Cardiac fibroblast (primary cell): ENCODE results near the gene THBD.

Source experiments
- DNase-seq, 2 donors: peaks; one replicate each; pipeline versions ENCODE4 v3.0.0 to v3.0.0-alpha.2; 2010; ENCODE audit warnings: low read depth in 2 of 2
- H3K4me3 ChIP-seq, 2 donors: replicated peaks in 1 of 2; 1 replicate in 1 of 2; 2 replicates in 1 of 2; pipeline ENCODE4 v1.5.1; 2011; ENCODE audit warnings: low read depth in 2 of 2, low read length in 2 of 2, mild to moderate bottlenecking in 2 of 2, moderate library complexity in 1 of 2
- TF ChIP-seq, protein P1 (sequence below): IDR thresholded peaks from one replicate; pipeline ENCODE4 v1.5.1; 2011; ENCODE audit warnings: low read depth, mild to moderate bottlenecking, low read length, inconsistent platforms

The THBD gene

DNA sequence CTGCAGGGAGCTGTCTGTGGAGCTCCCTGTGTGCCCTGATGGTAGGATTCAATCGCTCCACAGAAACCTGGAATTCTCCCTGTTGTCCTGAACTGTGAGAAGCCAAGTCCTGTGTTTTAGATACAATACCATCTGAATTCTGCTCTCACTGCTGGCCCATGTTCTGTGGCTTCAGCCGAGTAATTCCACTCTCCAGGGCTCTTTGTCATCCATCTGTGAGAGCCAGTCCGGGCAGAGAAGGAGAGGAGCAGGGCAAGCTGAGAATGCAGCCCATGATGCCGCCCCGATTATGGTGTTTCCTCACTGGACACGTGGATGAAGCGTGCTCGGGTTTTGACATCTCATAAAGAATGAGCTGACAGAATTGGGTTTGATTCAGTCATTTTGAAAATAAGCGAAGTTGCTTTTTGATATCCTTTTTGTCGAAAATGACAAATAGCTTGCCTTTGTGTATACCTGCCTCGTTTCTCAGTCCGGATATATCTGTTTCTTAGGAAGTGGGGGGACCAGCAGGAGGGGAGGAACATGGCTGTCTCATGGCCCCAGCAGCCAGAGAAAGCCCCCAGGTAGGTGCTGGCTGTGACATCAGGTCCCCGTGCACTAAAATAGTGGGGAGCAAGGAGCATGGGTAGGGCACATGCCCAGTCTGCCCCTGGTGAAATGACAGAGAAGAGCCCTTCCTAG, 44.9 kb upstream of the THBD start:
- no peak for DNase-seq
- TF ChIP-seq, protein P1, sequence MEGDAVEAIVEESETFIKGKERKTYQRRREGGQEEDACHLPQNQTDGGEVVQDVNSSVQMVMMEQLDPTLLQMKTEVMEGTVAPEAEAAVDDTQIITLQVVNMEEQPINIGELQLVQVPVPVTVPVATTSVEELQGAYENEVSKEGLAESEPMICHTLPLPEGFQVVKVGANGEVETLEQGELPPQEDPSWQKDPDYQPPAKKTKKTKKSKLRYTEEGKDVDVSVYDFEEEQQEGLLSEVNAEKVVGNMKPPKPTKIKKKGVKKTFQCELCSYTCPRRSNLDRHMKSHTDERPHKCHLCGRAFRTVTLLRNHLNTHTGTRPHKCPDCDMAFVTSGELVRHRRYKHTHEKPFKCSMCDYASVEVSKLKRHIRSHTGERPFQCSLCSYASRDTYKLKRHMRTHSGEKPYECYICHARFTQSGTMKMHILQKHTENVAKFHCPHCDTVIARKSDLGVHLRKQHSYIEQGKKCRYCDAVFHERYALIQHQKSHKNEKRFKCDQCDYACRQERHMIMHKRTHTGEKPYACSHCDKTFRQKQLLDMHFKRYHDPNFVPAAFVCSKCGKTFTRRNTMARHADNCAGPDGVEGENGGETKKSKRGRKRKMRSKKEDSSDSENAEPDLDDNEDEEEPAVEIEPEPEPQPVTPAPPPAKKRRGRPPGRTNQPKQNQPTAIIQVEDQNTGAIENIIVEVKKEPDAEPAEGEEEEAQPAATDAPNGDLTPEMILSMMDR: no peak
- H3K4me3 ChIP-seq: no peak overlapping the region

DNA sequence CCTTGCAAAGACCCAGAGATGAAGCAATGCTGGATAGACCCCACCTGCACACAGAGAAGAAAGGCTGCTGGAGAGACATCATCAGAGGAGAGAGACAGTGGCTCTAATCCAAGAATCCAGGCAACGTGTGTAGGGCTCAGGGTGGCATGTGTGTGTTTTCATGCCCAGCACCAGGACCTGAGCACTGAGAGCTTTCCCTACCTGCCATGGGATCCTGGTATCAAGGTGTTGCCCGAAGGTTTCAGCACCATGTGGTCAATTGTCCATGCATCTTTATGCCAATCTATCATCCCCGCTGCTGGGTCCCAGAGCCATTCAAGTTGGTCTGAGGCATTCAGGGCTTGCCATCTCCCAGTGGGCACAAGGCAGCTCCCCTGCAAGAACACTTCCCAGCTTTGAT, 44.1 kb upstream of the THBD start:
- no peak for DNase-seq
- no peak overlapping the region for H3K4me3 ChIP-seq
- TF ChIP-seq, protein P1: no peak

DNA sequence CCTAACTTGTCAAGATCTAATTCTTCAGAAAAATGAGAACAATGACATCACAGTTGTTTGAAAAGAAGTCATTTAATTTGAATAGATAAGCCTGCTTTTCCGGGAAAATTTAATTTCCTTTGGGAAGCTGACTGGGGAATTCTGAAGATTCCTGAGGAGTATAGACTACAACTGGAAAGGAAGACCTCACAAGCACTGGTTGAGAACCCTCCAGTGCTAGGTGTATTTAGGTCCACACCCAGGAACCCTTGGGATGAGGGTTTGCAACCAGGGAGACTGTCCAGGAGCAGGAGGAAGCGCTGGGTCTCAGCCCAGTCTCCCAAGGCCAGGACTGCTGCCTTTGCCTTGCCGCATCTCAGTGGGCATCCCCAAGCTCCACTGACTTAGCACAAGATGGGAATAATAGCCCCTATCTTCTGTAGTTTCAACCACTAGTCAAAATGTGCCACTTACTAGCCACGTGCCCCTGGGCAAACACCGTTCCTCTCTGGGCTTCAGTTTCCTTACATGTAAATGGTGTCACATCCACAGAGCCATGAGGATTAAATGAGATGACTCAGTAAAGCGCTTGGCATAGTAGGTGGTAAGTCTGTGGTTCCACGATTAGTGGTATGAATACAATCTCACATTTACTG, 43.5 kb upstream of the THBD start:
- TF ChIP-seq, protein P1: no peak
- DNase-seq: no peak
- H3K4me3 ChIP-seq: no peak overlapping the region

DNA sequence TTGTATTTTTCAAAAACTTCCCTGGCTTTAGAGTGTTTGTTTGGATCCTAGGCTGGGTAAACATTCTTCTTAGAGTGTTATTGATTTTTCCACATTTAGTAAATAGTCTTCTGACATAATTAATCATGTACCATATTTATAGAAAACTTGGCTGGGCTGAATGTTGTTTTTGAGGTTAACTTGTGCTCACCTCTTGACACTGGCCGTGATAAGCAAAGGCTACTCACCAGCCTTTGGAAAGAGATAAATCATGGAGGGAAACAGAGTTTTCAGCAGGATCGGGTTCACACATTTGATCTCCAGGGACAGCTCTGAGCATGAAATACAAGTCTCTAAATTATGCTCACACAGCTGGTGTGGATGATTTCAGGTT, 42.9 kb upstream of the THBD start:
- TF ChIP-seq, protein P1: no peak

DNA sequence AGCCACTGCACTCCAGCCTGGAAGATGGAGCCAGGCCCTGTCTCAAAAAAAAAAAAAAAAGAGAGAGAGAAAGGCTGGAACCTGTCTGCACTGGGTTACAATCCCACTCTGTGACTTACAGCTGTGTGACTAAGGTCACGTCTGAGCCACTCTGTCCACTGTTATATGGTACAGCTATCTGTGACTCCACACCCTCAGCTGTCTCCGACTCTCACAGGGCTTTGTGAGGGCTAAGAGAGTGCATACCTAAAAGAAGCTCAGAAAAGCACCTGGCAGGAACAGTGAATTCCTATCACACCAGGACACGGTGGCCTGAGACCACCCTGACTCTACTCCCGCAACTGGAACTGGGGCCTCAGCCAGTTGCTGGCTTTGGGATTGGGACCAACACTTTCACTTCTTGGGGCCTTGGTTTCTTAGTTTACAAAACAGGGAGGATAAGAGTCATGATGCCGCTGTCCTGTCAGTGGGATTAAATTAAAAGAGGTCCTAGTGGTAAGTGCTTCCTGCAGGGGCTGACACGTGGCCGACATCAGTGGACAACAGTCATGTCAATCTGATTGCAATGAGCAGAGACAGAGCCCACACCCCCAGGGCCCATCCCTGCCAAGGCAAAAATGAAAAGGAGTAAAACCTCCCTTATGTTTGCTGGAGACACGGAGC, 42.4 kb upstream of the THBD start:
- no peak for DNase-seq
- no peak overlapping the region for H3K4me3 ChIP-seq
- TF ChIP-seq, protein P1: no peak

More for the DNA sequence above, 42.9 kb upstream of the THBD start:
- no peak overlapping the region for H3K4me3 ChIP-seq
- DNase-seq: peak; percentile 21 to 36

DNA sequence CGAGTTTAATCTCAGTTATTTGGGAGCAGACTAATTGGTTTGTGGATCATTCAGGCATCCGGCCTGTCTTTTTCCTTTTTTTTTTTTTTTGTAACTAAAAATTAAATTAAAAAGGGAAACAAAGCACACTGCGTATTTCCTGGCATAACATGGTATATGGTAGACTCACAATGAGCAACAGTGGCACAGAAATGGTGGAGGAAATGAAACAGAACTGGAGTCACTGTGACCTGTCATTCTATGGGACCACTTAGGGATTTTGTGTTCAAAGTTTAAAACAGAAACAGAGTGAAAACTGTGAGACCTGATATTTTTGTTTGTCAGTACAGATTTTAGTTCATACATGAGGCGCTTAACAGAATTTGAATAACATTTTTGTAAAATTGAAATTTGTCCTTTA, 41.4 kb upstream of the THBD start:
- H3K4me3 ChIP-seq: no peak overlapping the region
- DNase-seq: no peak
- TF ChIP-seq, protein P1: no peak
